Activated naive CD8-positive, alpha-beta T cell treated with anti-CD3 and anti-CD28 coated beads, Interleukin-2, amount 50 U/mL, for 24 hours (primary cell): ENCODE data around the gene DIAPH2.

Experiments used
- ATAC-seq: fragments of 150-1000 bp; cut with Tn5 transposase; one replicate; pipeline ENCODE4 v1.10.0; 2021
- DNase-seq: peaks from one replicate; pipeline ENCODE4 v3.0.0; 2021
- H3K27ac Mint-ChIP-seq: one replicate; pipeline ENCODE4 v1.8.0; 2021; ENCODE audit warnings: mild to moderate bottlenecking, mixed read lengths
- H3K27me3 Mint-ChIP-seq: one replicate; pipeline ENCODE4 v1.8.0; 2021; ENCODE audit warnings: mixed read lengths
- H3K36me3 Mint-ChIP-seq: one replicate; pipeline ENCODE4 v1.8.0; 2021; ENCODE audit warnings: low read depth, mixed read lengths
- H3K4me1 Mint-ChIP-seq: one replicate; pipeline ENCODE4 v1.8.0; 2021; ENCODE audit warnings: mixed read lengths
- H3K4me3 Mint-ChIP-seq: one replicate; pipeline ENCODE4 v1.8.0; 2021; ENCODE audit warnings: mild to moderate bottlenecking, moderate library complexity, mixed read lengths
- H3K9me3 Mint-ChIP-seq: one replicate; pipeline ENCODE4 v1.8.0; 2021; ENCODE audit warnings: mixed read lengths

DIAPH2 gene

DNA sequence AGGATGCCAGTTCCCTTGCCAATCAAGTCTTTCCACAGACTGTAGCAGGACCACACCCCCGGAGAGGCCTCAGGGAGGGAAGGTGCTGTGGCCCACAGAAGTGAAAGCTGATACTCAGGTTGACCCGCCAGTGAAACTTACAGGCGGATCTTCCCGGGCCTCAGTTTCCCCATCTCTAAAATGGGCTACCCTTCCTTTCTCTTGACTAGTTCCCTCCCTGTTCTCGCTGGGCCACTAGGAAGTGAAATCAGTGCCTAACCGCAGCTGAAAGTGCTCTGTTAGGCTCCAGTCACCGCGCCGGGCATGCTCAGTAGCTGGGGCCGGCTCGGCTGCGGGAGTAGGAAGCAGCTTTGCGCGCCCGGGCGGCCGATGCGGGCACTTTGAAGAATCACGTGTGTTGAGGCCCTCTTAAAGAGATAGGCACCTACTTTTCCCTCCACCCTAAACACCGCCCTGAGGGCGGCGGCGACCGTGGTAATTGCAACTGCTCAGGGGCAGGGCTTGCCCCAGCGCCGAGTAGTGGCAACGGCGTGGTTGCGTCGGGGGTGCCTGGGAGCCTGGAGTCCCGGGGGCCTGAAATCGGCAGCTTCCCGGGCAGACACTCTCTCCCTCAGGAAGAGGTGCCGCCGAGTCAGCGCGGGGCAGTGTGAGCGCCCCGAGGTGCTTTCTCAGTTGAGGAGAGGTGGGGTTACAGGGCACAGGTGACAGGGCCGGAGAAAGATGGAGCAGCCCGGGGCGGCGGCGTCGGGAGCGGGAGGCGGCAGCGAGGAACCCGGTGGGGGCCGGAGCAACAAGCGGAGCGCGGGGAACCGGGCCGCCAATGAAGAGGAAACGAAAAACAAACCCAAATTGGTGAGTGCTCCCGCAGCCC is at the start of gene DIAPH2:
TSS of gene DIAPH2 (plus strand) at position 504 of the 871 bp plus-strand sequence.
- Mint-ChIP-seq H3K36me3 (no peaks in the 10 kb centered on the region), H3K9me3 (no peaks in the 10 kb centered on the region), H3K27ac (peak within 1 kb of the TSS; percentile 87), H3K27me3 (no peaks in the 10 kb centered on the region), H3K4me1 (peaks cover 27% of the 10 kb centered on the region), H3K4me3 (peak within 1 kb of the TSS; percentile 86)
- DNase-seq: peak; percentile 68
- ATAC-seq: peak; percentile 86

DNA sequence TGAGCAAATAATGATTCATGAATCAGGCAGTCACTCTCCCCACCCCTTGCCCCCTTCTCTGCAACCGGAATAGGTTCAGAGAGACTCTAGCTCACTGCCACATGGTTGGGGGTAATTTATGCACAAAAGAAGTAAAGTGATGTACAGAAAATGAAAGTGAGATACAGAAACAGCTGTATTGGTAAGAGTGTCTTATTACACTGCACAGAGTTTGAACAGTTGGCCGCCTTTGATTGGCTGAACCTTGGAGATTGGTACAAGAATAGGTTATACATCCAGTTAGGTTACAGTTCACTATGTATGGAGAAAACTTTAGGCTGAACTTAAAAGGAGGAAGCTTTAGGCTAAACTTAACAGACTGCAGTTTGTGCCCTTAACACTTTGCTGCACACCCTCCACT is 34.6 kb upstream of the DIAPH2 start:
- Mint-ChIP-seq H3K27ac (no peak overlapping the region), H3K27me3 (no peaks in the 10 kb centered on the region), H3K9me3 (no peaks in the 10 kb centered on the region), H3K36me3 (no peaks in the 10 kb centered on the region), H3K4me1 (no peaks in the 10 kb centered on the region), H3K4me3 (no peak overlapping the region)
- ATAC-seq (no peak), DNase-seq (no peak)

- DNase-seq: no peak
- no peak for ATAC-seq
- no peak overlapping the region for H3K27ac Mint-ChIP-seq
- H3K9me3 Mint-ChIP-seq: no peaks in the 10 kb centered on the region
- H3K4me1 Mint-ChIP-seq: no peaks in the 10 kb centered on the region
- H3K4me3 Mint-ChIP-seq: no peak overlapping the region
- no peaks in the 10 kb centered on the region for H3K36me3 Mint-ChIP-seq
- no peaks in the 10 kb centered on the region for H3K27me3 Mint-ChIP-seq
Observed at GRCh38 chrX:96655947-96656623, 28.6 kb upstream of the DIAPH2 start.

DNA sequence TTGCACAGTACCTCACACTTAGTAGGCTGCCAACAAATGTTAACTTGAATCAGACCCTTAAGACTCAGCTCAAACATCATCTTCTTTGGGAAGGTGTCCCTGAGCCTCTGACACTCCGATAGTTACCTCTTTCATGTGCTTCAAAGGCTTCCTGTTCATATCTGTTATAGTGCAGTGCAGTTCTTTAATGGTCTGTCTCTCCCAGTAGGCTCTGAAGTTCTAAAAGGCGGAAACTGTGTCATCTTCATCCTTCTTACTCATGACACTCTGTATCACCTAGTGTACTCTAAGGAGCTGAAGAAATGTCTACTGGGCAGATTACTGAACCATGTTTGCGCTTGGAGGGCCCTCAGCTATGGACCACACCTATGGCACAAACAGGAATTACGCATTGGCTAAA is 2.1 kb upstream of the DIAPH2 start:
- ATAC-seq (no peak), DNase-seq (no peak)
- Mint-ChIP-seq H3K27me3 (no peaks in the 10 kb centered on the region), H3K9me3 (no peaks in the 10 kb centered on the region), H3K4me1 (peaks cover 25% of the 10 kb centered on the region), H3K27ac (no peak overlapping the region), H3K36me3 (no peaks in the 10 kb centered on the region), H3K4me3 (no peak overlapping the region)

- ATAC-seq (no peak), DNase-seq (no peak)
- Mint-ChIP-seq H3K27me3 (no peaks in the 10 kb centered on the region), H3K27ac (no peak overlapping the region), H3K4me3 (peak overlapping the region; percentile 86), H3K4me1 (peaks cover 27% of the 10 kb centered on the region), H3K36me3 (no peaks in the 10 kb centered on the region), H3K9me3 (no peaks in the 10 kb centered on the region)
Observed at GRCh38 chrX:96683997-96684338, 674 bp upstream of the DIAPH2 start.

DNA sequence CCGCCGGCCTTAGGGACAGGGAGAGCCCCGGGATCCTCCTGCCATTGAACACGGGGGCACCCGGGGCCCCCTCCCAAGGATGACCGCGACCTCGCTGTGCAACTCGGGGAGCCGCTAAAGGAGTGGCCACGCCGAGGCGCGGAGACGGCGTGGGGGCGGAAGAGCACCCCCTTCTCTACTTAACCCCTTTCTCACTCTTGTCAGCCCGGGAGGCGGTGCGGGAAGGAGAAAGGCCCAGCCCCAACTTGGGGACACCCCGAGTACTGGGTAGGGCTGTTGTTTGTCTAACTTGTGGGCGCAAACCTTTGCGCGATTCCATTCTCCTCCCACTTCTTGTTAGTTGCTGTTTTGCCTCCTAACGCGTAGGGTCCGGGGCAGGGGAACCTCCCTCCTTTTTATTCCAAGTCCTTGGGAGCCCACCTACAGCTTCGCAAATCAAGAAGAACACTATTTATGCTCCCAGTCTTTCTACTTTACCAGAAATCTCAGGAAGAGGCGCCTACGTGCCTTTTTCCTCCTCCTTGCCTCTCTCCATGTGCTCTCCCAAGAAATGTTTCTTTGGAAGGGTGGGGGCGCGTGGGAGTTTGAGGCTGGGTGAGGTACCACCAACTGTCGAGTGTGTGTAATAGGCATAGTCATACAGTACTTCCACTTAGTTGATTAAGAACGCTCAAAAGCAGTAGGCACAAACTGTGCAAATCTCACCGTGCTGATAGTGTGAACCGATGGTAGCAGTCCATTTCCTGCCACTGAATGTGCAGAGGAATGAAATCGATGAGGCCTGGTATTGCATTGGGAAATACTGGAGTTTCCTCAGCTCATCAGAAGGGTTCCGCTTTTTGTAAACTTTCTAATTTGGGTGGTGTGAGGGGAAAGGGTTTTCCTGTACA is 813 bp downstream of the DIAPH2 start:
- peak; percentile 61 for ATAC-seq
- peak overlapping the region; percentile 87 for H3K27ac Mint-ChIP-seq
- H3K4me3 Mint-ChIP-seq: peak overlapping the region; percentile 86
- peak; percentile 40 for DNase-seq
- peaks cover 27% of the 10 kb centered on the region for H3K4me1 Mint-ChIP-seq
- no peaks in the 10 kb centered on the region for H3K9me3 Mint-ChIP-seq
- no peaks in the 10 kb centered on the region for H3K36me3 Mint-ChIP-seq
- H3K27me3 Mint-ChIP-seq: no peaks in the 10 kb centered on the region

DNA sequence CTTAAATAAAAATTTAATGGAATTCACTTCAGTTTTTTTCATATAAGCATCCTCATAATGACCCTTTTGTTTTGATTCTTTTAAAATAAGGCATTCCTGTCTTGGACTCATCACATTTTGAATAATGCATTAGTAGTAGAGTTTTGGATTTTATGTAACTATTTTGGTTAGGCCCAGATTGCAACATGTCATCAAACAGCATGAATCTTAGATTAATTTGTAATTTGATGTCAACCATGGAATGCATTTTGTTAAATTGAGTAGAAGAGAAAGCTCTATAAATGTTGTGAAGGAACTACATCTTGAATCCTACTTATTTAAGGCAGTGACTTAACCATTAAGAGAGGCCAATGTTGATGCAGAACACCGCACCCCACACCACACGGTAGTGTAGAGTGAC is 3.1 kb downstream of the DIAPH2 start:
- peaks cover 26% of the 10 kb centered on the region for H3K4me1 Mint-ChIP-seq
- H3K9me3 Mint-ChIP-seq: no peaks in the 10 kb centered on the region
- no peak for ATAC-seq
- H3K27me3 Mint-ChIP-seq: no peaks in the 10 kb centered on the region
- no peak overlapping the region for H3K27ac Mint-ChIP-seq
- H3K36me3 Mint-ChIP-seq: no peaks in the 10 kb centered on the region
- no peak overlapping the region for H3K4me3 Mint-ChIP-seq
- no peak for DNase-seq

DNA sequence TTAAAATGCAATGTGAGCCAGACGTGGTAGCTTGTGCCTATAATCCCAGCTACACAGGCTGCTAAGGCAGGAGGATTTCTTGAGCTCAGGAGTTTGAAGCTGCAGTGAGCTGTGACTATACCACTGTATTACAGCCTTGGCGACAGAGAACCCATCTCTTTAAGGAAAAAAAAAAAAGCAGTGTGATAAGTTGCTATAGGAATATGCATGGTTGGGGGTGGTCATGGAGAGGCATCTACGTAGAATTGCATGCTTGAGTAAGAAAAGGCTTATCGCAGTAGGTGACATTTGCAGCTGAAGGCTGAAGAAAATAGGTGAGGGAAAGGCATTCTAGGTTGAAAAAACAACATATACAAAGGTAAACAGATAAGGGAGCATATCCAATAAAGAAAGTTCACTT is 4.1 kb downstream of the DIAPH2 start:
- Mint-ChIP-seq H3K27me3 (no peaks in the 10 kb centered on the region), H3K4me1 (peaks cover 21% of the 10 kb centered on the region), H3K4me3 (no peak overlapping the region), H3K9me3 (no peaks in the 10 kb centered on the region), H3K27ac (no peak overlapping the region), H3K36me3 (no peaks in the 10 kb centered on the region)
- ATAC-seq (no peak), DNase-seq (no peak)

GRCh38 chrX:96689991-96690390 is 5.3 kb downstream of the DIAPH2 start:
- Mint-ChIP-seq H3K36me3 (no peaks in the 10 kb centered on the region), H3K27me3 (no peaks in the 10 kb centered on the region), H3K4me3 (no peak overlapping the region), H3K27ac (no peak overlapping the region), H3K4me1 (peaks cover 14% of the 10 kb centered on the region), H3K9me3 (no peaks in the 10 kb centered on the region)
- no peak for DNase-seq
- ATAC-seq: no peak

- ATAC-seq (no peak), DNase-seq (no peak)
- Mint-ChIP-seq H3K27me3 (no peaks in the 10 kb centered on the region), H3K4me1 (peaks cover 2% of the 10 kb centered on the region), H3K9me3 (no peaks in the 10 kb centered on the region), H3K27ac (no peak overlapping the region), H3K4me3 (no peak overlapping the region), H3K36me3 (no peaks in the 10 kb centered on the region)
Observed at GRCh38 chrX:96692454-96692853, 7.8 kb downstream of the DIAPH2 start.

DNA sequence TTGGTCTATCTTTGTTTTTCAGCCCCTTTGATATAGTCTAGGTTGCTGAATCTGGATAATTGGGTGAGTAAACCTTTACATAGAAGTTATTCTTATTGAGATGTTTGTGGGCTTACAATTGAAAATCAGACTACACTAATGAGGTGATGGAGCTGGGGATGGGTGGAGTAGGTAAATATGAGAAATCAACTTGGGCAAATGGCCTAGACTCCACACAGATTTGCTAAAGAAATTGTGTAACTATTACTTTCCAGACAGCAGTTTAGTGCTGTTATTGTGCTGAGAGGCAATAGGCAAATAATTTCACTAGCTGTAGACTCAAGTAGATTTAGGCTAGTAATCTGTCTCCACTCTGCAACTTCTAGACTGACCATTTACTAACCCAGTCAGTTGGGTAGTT is 8.2 kb downstream of the DIAPH2 start:
- ATAC-seq (no peak), DNase-seq (no peak)
- H3K27ac Mint-ChIP-seq: no peak overlapping the region
- no peaks in the 10 kb centered on the region for H3K27me3 Mint-ChIP-seq
- no peaks in the 10 kb centered on the region for H3K36me3 Mint-ChIP-seq
- no peak overlapping the region for H3K4me3 Mint-ChIP-seq
- H3K4me1 Mint-ChIP-seq: no peaks in the 10 kb centered on the region
- H3K9me3 Mint-ChIP-seq: no peaks in the 10 kb centered on the region

GRCh38 chrX:96693407-96693806 is 8.8 kb downstream of the DIAPH2 start:
- H3K36me3 Mint-ChIP-seq: no peaks in the 10 kb centered on the region
- H3K9me3 Mint-ChIP-seq: no peaks in the 10 kb centered on the region
- H3K4me1 Mint-ChIP-seq: peaks cover 1% of the 10 kb centered on the region
- ATAC-seq (no peak), DNase-seq (no peak)
- H3K4me3 Mint-ChIP-seq: no peak overlapping the region
- no peak overlapping the region for H3K27ac Mint-ChIP-seq
- no peaks in the 10 kb centered on the region for H3K27me3 Mint-ChIP-seq

DNA sequence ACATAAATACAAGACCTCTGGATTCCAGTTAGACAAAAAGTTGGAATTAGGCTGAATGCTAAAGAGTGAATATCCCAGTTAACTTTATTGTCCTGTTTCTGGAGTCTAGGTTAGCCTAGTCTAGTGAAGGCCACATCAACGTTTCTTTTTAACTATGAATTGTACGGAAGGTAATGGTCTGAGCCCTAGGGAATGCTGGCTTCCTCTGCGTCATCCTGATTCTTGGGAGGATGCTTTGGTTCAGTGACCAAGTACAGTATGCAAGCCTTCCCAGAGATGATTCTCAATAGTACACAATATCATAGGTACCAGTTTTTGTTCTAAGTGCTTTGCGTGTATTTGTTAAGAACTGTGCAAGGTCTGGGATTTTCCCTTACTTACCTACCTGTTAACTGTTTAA is 11.8 kb downstream of the DIAPH2 start:
- Mint-ChIP-seq H3K27me3 (no peaks in the 10 kb centered on the region), H3K4me1 (peaks cover 6% of the 10 kb centered on the region), H3K36me3 (no peaks in the 10 kb centered on the region), H3K4me3 (no peak overlapping the region), H3K9me3 (no peaks in the 10 kb centered on the region), H3K27ac (no peak overlapping the region)
- ATAC-seq (no peak), DNase-seq (no peak)

GRCh38 chrX:96700625-96701024 is 16.0 kb downstream of the DIAPH2 start:
- Mint-ChIP-seq H3K4me3 (no peak overlapping the region), H3K9me3 (no peaks in the 10 kb centered on the region), H3K4me1 (peaks cover 6% of the 10 kb centered on the region), H3K36me3 (no peaks in the 10 kb centered on the region), H3K27me3 (no peaks in the 10 kb centered on the region), H3K27ac (no peak overlapping the region)
- no peak for DNase-seq
- ATAC-seq: no peak
